ENCODE results near the gene NEDD4L.
"Not testable (repeated sequence)": the region's sequence is repeated elsewhere in the genome, so short reads cannot be mapped to it uniquely, and the experiment has no call there.

The NEDD4L gene

DNA sequence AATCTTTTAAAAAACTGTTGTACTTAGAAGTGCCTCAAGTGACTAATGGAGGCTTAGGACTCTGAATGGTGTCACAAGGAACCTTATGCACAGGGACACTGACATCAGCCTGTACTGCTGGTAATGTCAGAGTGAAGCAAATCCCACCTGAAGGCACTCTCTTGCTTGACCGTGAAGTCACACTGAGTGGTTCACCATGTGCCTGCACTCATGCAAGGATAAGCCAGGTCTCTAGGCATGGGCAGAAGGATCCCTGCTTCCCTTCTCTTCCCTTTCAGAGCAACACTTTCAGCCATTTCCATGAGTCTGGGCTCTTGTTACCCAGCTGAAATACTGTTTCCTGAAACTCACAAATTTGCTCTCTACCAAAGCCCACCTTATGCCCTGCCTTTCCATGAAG, 123.0 kb downstream of the NEDD4L start:
- no peak overlapping the region for H3K4me3 ChIP-seq (ENCODE audit: low read length)
- TF ChIP-seq ZNF274 (IDR thresholded peaks at IDR 0.05; ENCODE audit: low read depth, low read length), result no peak

DNA sequence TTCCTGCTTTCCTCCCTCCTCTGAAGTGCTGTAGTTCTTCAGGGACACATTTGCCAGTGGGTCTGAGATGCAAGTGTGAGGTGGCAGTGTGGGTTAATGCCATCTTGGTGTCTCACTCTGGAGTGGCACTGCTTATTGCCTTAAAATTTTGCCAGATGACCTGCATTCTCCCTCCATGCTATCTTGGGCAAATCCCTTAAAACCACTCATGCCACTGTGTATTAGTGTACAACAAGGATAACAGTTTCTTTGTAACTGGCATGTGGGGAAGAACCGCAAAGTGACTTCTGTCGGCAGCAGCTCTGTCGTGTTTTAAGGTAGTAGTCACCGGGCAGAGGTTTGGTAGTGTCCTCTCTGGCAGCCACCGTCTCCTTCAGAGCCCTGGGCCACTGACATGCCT, 124.2 kb downstream of the NEDD4L start:
- TF ChIP-seq ZNF274 (IDR thresholded peaks at IDR 0.05; ENCODE audit: low read depth, low read length), result no peak
- H3K4me3 ChIP-seq (ENCODE audit: low read length), result no peak overlapping the region

DNA sequence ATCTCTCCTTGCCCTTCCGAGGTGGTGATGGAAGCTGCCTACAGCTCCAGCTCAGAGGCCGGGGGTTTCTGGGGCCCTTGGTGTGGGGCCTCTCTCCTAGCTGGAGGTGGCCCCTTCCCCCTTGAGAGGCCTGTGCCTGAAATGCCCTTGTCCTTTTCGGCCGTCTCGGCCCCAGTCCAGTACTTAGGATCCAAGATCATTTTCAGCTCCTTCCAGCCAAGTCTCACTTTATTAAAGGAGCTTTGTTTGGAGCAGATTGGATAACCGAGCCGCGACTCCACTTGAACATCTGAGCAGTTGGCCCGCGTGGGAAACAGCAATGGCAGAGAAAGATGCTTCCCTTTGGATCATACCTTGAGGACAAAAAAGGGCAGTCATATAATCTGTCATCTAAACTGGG, 125.0 kb downstream of the NEDD4L start:
- no peak overlapping the region for H3K4me3 ChIP-seq (ENCODE audit: low read length)
- no peak for TF ChIP-seq ZNF274 (IDR thresholded peaks at IDR 0.05; ENCODE audit: low read depth, low read length)

DNA sequence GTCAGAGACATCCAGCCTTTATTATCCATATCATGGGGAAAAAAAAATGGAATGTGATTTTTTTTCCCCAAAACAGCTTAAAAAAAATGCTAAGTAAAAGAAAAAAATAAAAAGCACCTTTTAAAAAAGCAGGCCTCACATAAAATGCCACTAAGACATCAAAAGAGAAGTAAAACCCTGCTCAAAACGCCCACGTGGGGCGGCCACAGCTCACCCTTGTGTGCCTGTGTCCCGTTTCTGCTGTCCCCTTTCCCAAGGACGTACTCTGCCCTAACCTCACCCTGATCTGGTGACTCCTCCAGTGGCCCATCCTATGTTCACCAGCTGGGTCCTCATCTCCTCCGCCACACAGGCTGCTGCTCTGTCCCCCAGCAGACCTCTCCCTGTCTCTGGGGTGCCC, 125.4 kb downstream of the NEDD4L start:
- no peak overlapping the region for H3K4me3 ChIP-seq (ENCODE audit: low read length)

DNA sequence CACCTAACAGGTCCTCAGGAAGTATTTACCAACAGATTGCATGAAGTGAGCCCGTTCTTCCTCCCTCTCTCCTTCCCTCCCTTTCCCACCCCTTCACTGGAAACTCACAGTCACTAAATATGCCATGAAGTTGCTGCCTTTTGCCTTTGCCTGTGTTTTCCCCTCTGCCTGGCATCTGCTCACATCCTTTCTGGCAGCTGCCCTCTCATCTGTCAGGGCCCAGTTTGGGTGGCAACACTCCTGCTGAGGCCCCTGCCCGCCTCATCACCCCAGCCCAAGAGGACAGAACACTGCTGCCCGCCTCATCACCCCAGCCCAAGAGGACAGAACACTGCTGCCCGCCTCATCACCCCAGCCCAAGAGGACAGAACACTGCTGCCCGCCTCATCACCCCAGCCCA, 126.0 kb downstream of the NEDD4L start:
- H3K4me3 ChIP-seq (ENCODE audit: low read length), result not testable (repeated sequence)

More for the DNA sequence above, 125.4 kb downstream of the NEDD4L start:
- no peak for TF ChIP-seq ZNF274 (IDR thresholded peaks at IDR 0.05; ENCODE audit: low read depth, low read length)

DNA sequence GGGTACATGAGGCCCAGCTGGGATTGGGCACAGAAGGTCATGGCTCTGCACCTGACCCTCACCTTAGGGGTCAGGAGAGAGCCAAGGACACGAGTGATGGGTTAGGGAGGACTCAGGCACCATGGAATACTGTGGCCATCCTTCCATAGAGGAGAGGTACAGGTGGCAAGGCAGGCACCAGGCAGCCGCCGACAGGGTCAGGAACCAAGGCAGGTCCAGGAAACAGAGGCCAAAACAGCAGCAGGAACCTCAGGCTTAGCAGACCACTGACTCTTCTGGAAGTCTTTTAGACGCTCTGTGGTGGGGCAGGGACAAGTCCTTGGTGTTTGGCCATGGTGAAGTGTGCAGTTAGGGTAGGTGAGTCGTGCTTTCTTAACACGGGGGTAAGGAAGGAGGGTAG, 128.0 kb downstream of the NEDD4L start:
- TF ChIP-seq ZNF274 (IDR thresholded peaks at IDR 0.05; ENCODE audit: low read depth, low read length), result no peak
- no peak overlapping the region for H3K4me3 ChIP-seq (ENCODE audit: low read length)

DNA sequence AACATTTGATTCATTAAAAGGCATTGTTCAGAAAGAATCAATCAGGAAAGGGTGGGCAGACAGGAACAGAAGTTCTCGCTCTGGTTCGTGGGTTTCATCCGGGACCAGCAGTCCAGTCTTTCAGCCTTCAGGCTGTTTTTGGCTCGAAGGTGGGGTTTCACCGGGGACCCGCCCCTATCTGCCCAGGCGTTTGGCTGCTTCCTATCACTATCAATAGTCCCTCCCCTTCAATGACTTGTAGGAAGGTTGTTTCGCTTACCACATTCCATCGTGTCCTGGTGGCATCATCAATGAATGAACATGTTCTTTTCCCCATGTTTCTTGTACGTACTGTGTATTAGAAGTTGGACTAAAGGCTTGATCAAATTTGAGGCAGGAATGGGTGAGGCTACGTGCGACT, 130.3 kb downstream of the NEDD4L start:
- H3K4me3 ChIP-seq (ENCODE audit: low read length), result no peak overlapping the region

DNA sequence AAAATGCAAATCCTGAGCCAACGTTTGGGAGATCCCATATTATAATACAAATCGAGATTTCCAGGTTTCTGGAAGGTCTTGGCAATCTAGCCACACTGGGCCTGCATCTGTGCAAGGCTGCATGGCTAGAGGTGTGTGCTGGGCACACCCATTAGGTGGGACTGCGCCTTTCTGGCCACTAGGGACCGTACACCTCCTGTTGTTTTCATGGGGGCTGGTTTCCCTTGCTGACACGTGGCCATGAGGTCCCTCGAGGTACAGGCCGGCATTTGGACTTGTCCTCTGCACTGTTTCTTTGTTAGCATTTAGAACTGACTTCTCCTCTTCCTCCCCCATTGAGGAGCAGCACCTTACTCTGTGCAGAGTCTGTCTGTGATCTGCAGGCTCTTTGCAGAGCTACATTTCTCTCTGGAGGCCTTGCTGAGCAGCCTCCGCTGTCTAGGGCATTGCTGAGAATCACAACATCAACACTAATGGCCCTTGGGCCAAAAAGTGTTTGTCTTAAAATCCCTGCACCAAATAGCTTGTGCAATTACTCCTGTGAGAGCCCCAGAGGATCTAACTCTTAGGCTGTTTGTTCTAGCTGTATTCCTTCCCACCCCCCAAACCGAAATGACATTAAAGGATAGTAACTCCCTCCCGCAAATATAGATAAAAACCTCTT, 131.2 kb downstream of the NEDD4L start:
- H3K4me3 ChIP-seq (ENCODE audit: low read length), result no peak overlapping the region
- TF ChIP-seq ZNF274 (IDR thresholded peaks at IDR 0.05; ENCODE audit: low read depth, low read length), result no peak

More for the DNA sequence above, 130.3 kb downstream of the NEDD4L start:
- TF ChIP-seq ZNF274 (IDR thresholded peaks at IDR 0.05; ENCODE audit: low read depth, low read length), result no peak

DNA sequence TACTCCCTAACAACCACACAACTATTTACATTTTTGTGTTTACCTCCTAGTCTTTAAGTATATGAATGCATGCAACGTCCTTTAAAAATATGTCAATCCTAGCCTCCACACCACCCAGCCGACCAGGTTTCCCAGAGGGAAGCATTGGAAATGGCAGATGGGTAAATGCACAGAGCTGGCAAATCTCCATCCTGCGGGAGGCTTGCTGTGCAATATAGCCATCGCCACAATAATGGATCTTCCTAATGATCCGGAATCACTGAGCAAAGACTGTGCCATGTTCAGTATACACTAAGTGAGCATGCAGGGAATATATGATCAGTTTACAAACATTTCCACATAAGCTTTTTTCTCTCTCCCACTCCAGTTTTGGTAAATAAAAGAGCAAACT, 131.8 kb downstream of the NEDD4L start:
- no peak for TF ChIP-seq ZNF274 (IDR thresholded peaks at IDR 0.05; ENCODE audit: low read depth, low read length)
- H3K4me3 ChIP-seq (ENCODE audit: low read length), result no peak overlapping the region

DNA sequence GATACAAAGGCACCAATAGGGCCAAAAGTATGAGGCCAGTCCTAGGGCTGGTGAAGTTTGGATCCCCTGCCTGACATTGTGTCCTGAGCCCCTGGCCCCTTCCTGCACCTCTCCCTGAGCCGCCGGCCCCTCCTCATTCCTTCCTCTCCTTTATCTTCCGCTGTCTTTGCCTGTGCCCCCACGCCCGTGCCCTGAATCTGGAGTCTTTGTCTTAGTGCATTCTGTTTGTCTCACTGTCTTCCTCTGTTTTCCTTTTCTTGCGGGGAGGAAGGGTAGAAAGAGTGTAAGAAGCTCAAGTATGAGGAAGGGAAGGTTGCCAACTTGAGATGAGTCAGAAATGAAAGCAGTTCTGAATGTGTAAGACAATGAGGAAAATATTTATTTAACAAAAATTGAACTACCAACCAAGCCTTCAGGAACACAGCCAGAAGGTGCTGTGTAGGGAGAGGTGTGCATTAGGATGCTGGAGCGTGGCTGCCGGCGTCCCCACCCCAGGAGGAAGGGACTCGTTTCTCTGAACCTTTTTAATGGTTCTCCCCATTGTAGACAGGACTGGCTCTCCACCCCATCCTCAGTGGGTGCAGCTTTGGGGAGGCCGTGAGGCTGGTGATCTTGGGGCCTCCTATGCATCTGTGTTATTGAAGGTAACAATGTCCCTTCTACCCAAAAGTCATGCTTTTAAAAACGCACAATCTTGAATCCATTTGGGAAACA, 133.1 kb downstream of the NEDD4L start:
- no peak for TF ChIP-seq ZNF274 (IDR thresholded peaks at IDR 0.05; ENCODE audit: low read depth, low read length)
- H3K4me3 ChIP-seq (ENCODE audit: low read length), result no peak overlapping the region

DNA sequence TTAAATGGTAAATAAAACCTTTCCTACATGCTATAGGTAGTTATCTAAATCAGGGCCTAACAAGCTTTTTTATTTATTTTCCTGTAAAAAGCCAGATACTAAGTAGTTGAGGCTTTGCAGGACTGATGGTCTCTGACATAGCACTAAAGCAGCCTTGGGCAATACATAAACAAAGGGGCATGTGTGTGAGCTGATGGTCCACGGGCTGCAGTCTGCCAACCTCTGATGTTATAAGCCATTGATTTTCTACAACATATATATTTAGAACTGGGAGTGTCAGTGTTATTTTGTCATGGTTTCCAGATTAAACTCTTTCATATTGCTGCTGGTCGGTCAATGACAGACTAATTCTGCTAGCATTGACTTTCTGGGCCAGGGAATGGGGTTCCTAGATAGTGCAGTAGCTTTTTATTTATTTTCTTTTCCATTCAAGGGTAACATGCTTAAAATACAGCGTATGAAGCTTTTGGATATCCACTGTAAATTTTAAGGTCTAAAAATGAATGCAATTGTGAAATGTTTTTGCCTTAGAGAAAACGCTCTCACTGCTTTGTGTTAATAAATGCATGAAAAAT, 134.0 kb downstream of the NEDD4L start:
- H3K4me3 ChIP-seq (ENCODE audit: low read length), result no peak overlapping the region
- TF ChIP-seq ZNF274 (IDR thresholded peaks at IDR 0.05; ENCODE audit: low read depth, low read length), result no peak

DNA sequence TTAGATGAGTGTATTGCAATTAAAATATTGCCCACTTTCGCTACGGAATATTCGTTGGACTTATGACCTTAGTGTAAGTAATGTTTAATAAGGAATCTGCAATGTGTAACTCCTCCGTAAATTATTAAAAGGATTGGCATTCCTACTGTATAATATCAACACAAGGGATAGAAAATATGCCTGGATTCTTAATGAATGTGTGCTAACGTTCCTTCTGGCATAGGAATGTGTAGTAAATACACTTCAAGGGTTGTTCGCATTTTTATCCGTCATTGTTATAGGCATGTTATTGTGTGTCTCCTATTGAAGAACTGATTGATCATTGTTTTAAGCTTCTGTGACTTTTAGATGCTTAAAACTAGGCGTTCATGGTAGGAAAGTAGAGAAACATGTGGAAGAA, 134.5 kb downstream of the NEDD4L start:
- H3K4me3 ChIP-seq (ENCODE audit: low read length), result no peak overlapping the region
- TF ChIP-seq ZNF274 (IDR thresholded peaks at IDR 0.05; ENCODE audit: low read depth, low read length), result no peak

DNA sequence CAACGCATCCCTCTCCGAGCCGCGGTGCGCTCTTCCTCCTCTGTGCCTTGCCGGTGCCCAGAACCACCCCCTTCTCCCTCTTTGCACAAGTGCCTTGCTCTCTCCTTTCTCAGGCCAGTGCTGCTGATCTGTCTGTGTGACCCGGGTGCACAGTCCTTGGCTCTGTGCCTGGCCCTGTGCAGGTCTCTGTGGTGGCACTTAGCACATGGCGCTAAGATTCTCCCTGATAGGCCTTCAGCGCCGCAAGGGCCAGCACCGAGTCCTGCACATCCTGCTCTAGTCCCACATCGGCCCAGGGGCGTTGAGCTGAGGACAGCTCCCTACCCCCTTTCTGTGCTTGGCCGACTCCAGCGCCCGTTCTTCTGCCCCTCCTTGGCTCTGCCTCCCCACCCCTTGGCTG, 136.1 kb downstream of the NEDD4L start:
- H3K4me3 ChIP-seq (ENCODE audit: low read length), result no peak overlapping the region
- TF ChIP-seq ZNF274 (IDR thresholded peaks at IDR 0.05; ENCODE audit: low read depth, low read length), result no peak

DNA sequence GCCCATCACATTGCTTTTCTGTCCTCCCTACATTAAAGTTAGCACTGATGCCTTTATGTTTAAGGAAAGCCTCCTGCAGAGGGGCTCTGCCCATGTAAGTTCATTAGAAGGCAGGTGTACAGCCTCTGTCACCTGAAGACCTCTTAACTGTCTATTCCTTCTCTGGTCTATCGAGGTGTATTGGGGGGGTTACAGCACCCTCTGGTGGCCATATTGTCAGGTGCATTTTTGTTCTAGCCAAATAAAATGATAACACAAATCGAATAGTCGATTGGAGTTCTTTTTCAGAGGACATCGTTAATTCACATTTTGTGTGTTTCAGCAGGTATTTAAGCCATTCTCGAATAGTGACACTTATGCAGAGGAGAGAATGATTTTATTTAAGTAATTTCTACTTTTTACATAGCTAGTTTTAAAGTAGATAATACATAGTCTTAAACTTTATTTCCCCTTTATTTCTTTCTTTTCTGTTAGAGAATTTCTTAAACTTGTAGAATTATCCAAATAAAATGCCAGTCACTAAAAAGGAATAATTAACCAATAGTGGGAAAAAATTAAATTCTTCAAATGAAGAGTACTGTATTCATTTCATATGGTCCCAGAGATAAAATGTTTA, 136.8 kb downstream of the NEDD4L start:
- H3K4me3 ChIP-seq (ENCODE audit: low read length), result no peak overlapping the region
- no peak for TF ChIP-seq ZNF274 (IDR thresholded peaks at IDR 0.05; ENCODE audit: low read depth, low read length)

DNA sequence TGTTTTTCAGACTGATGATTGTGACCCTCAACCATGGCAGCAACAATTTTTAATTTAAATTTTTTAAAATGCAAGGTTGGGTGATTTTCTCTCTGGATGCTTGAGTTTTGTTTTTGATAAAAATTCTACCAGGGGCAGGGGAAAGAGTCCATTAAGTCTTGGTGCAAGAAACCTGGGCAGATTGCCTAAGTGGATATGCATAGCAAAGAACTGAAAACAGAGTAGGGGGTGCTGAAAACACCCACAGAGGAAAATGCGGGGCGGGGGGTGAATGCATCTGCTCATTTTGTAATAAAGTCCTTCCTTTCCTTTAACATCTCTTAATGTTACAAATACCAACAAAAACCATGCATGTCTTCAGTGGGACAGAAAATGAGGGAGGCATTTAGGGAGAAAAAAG, 138.0 kb downstream of the NEDD4L start:
- TF ChIP-seq ZNF274 (IDR thresholded peaks at IDR 0.05; ENCODE audit: low read depth, low read length), result no peak
- H3K4me3 ChIP-seq (ENCODE audit: low read length), result no peak overlapping the region

Measured in GM08714 (cell line).